PC-9 (cell line): Measurements from ENCODE around the gene JMJD8. TPM values are rescaled to one million over a fixed set of nuclear protein-coding genes. Genes with fewer than 3 reads are reported as not detected.

Experiments used
- BruUV-seq: library from RNA; stranded (reverse); fragments of 400-500 nt; replicated peaks from 2 replicates; lab custom pipeline; 2021; lab: Mats Ljungman, UMichigan
- CTCF ChIA-PET: fragments of 300-600 bp; sonication (Branson Sonifier 250); formaldehyde crosslinking; loops from one replicate; lab custom pipeline; 2022; ENCODE audit warnings: antibody characterized with exemption; lab: Charles Lee
- POLR2A ChIA-PET: fragments of 300-600 bp; sonication (Branson Sonifier 250); formaldehyde crosslinking; loops from one replicate; lab custom pipeline; 2022; ENCODE audit warnings: antibody characterized with exemption; ENCODE audit not compliant: unreplicated experiment; lab: Charles Lee
- DNase-seq, 2 experiments: peaks; one replicate each; pipeline versions ENCODE4 v3.0.0 to v3.0.0-alpha.2; 2015 to 2022; ENCODE audit warnings: mixed read lengths in 1 of 2
- H2AFZ ChIP-seq: fragments of 200-600 bp; sonication (generic); 2 replicates; pipeline ENCODE4 v1.8.1; 2017; ENCODE audit warnings: antibody characterized with exemption
- H3F3A ChIP-seq: fragments of 200-600 bp; sonication (generic); 2 replicates; pipeline ENCODE4 v1.8.1; 2017; ENCODE audit warnings: antibody characterized with exemption, mild to moderate bottlenecking, low read depth; ENCODE audit not compliant: insufficient read depth
- H3K27ac ChIP-seq: fragments of 200-600 bp; sonication (generic); 2 replicates; pipeline ENCODE4 v1.6.1; 2016; ENCODE audit warnings: mixed run types
- H3K27me3 ChIP-seq: fragments of 200-600 bp; sonication (generic); 2 replicates; pipeline ENCODE4 v1.6.1; 2016; ENCODE audit warnings: low read depth, mixed run types; ENCODE audit not compliant: insufficient read depth
- H3K36me3 ChIP-seq: fragments of 200-600 bp; sonication (generic); 2 replicates; pipeline ENCODE4 v1.6.1; 2016; ENCODE audit warnings: low read depth, mixed run types
- H3K4me1 ChIP-seq: fragments of 200-600 bp; sonication (generic); replicated peaks from 2 replicates; pipeline ENCODE4 v1.6.1; 2016; ENCODE audit warnings: mixed run types; ENCODE audit not compliant: insufficient read depth
- H3K4me2 ChIP-seq: fragments of 200-600 bp; sonication (generic); 2 replicates; pipeline ENCODE4 v1.6.1; 2017; ENCODE audit warnings: mixed run types
- H3K4me3 ChIP-seq: fragments of 200-600 bp; sonication (generic); 2 replicates; pipeline ENCODE4 v1.6.1; 2016; ENCODE audit warnings: mixed run types
- H3K79me2 ChIP-seq: fragments of 200-600 bp; sonication (generic); 2 replicates; pipeline ENCODE4 v1.6.1; 2017; ENCODE audit warnings: low read depth, mixed run types
- H3K9me2 ChIP-seq: fragments of 200-600 bp; sonication (generic); 2 replicates; pipeline ENCODE4 v1.8.1; 2017; ENCODE audit warnings: mild to moderate bottlenecking; ENCODE audit not compliant: insufficient read depth
- H3K9me3 ChIP-seq: fragments of 200-600 bp; sonication (generic); 2 replicates; pipeline ENCODE4 v1.8.1; 2016; ENCODE audit warnings: low read depth; ENCODE audit not compliant: insufficient read depth
- H4K20me1 ChIP-seq: fragments of 200-600 bp; sonication (generic); 2 replicates; pipeline ENCODE4 v1.8.1; 2017; ENCODE audit not compliant: insufficient read depth
- CTCF ChIP-seq: fragments of 200-600 bp; sonication (generic); conservative IDR thresholded peaks from 2 replicates; pipeline ENCODE4 v1.6.1; 2017; ENCODE audit warnings: mixed run types, antibody characterized with exemption, mild to moderate bottlenecking, moderate library complexity
- EZH2 ChIP-seq: fragments of 200-600 bp; sonication (generic); IDR thresholded peaks from 2 replicates; pipeline ENCODE4 v1.8.0; 2017; ENCODE audit warnings: antibody characterized with exemption, low read depth
- intact Hi-C: fragments of 100-400 bp; cut with micrococcal nuclease; formaldehyde crosslinking; loops from one replicate; pipeline ENCODE4 v1.10.0; 2022; ENCODE audit not compliant: unreplicated experiment
- total RNA-seq: library from RNA; stranded (reverse); gene quantifications from 2 replicates; pipeline ENCODE4 v1.2.3, GENCODE V29; 2021

The JMJD8 gene
- total RNA-seq, 1 experiment from 2014 or later = 57.4 TPM

- H3K4me2 ChIP-seq = peak overlapping the region; percentile 90
- H3K9me2 ChIP-seq = no peaks in the 10 kb centered on the region
- H3K79me2 ChIP-seq = peaks cover 19% of the 10 kb centered on the region
- BruUV-seq = no TSS peak
- peak overlapping the region; percentile 80; the same call in 1 of the 2 replicates for H3K27ac ChIP-seq
- H3K9me3 ChIP-seq = no peaks in the 10 kb centered on the region
- ChIA-PET CTCF (no interaction called here), POLR2A (interaction anchor here (0.6 to 0.7 kb wide), 5 partner anchors 85 to 413 kb away, joined by 3 to 9 read pairs (median 4); no protein-coding TSS in a partner anchor)
- intact Hi-C loops = loop anchor here (2.0 kb wide), 1 partner anchor 43 kb away; no protein-coding TSS in a partner anchor
- H3F3A ChIP-seq = peaks cover 16% of the 10 kb centered on the region
- H3K4me3 ChIP-seq = peak overlapping the region; percentile 80
- no peaks in the 10 kb centered on the region for H4K20me1 ChIP-seq
- DNase-seq = no peak
- H2AFZ ChIP-seq = peak overlapping the region; percentile 90
- TF ChIP-seq EZH2 (no peak), CTCF (no peak)
- peaks cover 17% of the 10 kb centered on the region; the same call in 1 of the 2 replicates for H3K4me1 ChIP-seq
- no peaks in the 10 kb centered on the region for H3K27me3 ChIP-seq
- no peaks in the 10 kb centered on the region for H3K36me3 ChIP-seq
Measured at GRCh38 chr16:635573-636205, 48.4 kb downstream of the JMJD8 start.

- Histone ChIP-seq H3K27me3 (no peaks in the 10 kb centered on the region), H3K9me2 (no peaks in the 10 kb centered on the region), H3F3A (peaks cover 13% of the 10 kb centered on the region), H3K36me3 (no peaks in the 10 kb centered on the region), H2AFZ (no peak overlapping the region), H3K27ac (no peak overlapping the region), H4K20me1 (0 out of 2 replicates have a peak, but pooled peaks cover 4% of the 10 kb centered on the region), H3K4me3 (peak overlapping the region; percentile 80), H3K9me3 (no peaks in the 10 kb centered on the region), H3K79me2 (peaks cover 19% of the 10 kb centered on the region), H3K4me2 (peak overlapping the region; percentile 90), H3K4me1 (peaks cover 17% of the 10 kb centered on the region; the same call in 1 of the 2 replicates)
- DNase-seq = no peak
- intact Hi-C loops = no loop called here
- no TSS peak for BruUV-seq
- CTCF ChIA-PET = no interaction called here
- POLR2A ChIA-PET = no interaction called here
- TF ChIP-seq EZH2 = no peak
- TF ChIP-seq CTCF = no peak
Measured at GRCh38 chr16:634996-635395, 49.1 kb downstream of the JMJD8 start.

- CTCF ChIA-PET = no interaction called here
- H3K79me2 ChIP-seq = peaks cover 19% of the 10 kb centered on the region
- H3K36me3 ChIP-seq = no peaks in the 10 kb centered on the region
- DNase-seq = no peak
- H2AFZ ChIP-seq = no peak overlapping the region
- peaks cover 6% of the 10 kb centered on the region for H3F3A ChIP-seq
- H3K4me3 ChIP-seq = no peak overlapping the region
- intact Hi-C loops = no loop called here
- 0 out of 2 replicates have a peak, but pooled peaks cover 6% of the 10 kb centered on the region for H4K20me1 ChIP-seq
- no peaks in the 10 kb centered on the region for H3K9me3 ChIP-seq
- H3K4me1 ChIP-seq = peaks cover 17% of the 10 kb centered on the region; the same call in 1 of the 2 replicates
- peak overlapping the region; percentile 90; the same call in 1 of the 2 replicates for H3K4me2 ChIP-seq
- no peaks in the 10 kb centered on the region for H3K9me2 ChIP-seq
- POLR2A ChIA-PET = interaction anchor here (0.7 kb wide), 1 partner anchor 44 kb away, joined by 3 read pairs; no protein-coding TSS in a partner anchor
- no TSS peak for BruUV-seq
- TF ChIP-seq EZH2 = no peak
- TF ChIP-seq CTCF = no peak
- H3K27me3 ChIP-seq = no peaks in the 10 kb centered on the region
- H3K27ac ChIP-seq = no peak overlapping the region
Measured at GRCh38 chr16:634051-634670, 50.0 kb downstream of the JMJD8 start.
